ENCODE measurements around the gene ABTB2. TPM values are rescaled to one million over a fixed set of nuclear protein-coding genes. Genes with fewer than 3 reads are reported as not detected.
A peak's percentile ranks its signal among the peaks of the same experiment; 100 is the strongest.

ABTB2 gene
- total RNA-seq, 1 donor from 2014 or later, result 24.7 TPM

GRCh38 chr11:34132261-34132965, 225.4 kb downstream of the ABTB2 start:
- intact Hi-C loops (cut with micrococcal nuclease), result no loop called here
- peaks cover 96% of the 10 kb centered on the region for H3K36me3 ChIP-seq

GRCh38 chr11:34128824-34129223, 229.0 kb downstream of the ABTB2 start:
- no peak for TF ChIP-seq CTCF (IDR thresholded peaks at IDR 0.05; ENCODE audit: borderline replicate concordance)
- intact Hi-C loops (cut with micrococcal nuclease), result no loop called here

More at GRCh38 chr11:34132261-34132965, 225.4 kb downstream of the ABTB2 start:
- H3K27ac ChIP-seq (replicated peaks), result peak overlapping the region; percentile 66
- TF ChIP-seq CTCF (IDR thresholded peaks at IDR 0.05; ENCODE audit: borderline replicate concordance), result no peak
- H3K9me3 ChIP-seq (replicated peaks), result peaks cover 4% of the 10 kb centered on the region
- H3K4me3 ChIP-seq, result no peak overlapping the region
- no peak for DNase-seq
- H3K27me3 ChIP-seq (ENCODE audit: low read depth), result no peaks in the 10 kb centered on the region
- H3K4me1 ChIP-seq, result peaks cover 15% of the 10 kb centered on the region

GRCh38 chr11:34126959-34127848, 230.6 kb downstream of the ABTB2 start:
- no peak for DNase-seq
- Histone ChIP-seq H3K4me3 (no peak overlapping the region), H3K4me1 (peaks cover 5% of the 10 kb centered on the region), H3K36me3 (peaks cover 99% of the 10 kb centered on the region), H3K9me3 (replicated peaks) (peaks cover 4% of the 10 kb centered on the region), H3K27me3 (ENCODE audit: low read depth) (no peaks in the 10 kb centered on the region), H3K27ac (replicated peaks) (no peak overlapping the region)
- no peak for TF ChIP-seq CTCF (IDR thresholded peaks at IDR 0.05; ENCODE audit: borderline replicate concordance)
- intact Hi-C loops (cut with micrococcal nuclease), result no loop called here

More at GRCh38 chr11:34128824-34129223, 229.0 kb downstream of the ABTB2 start:
- Histone ChIP-seq H3K27me3 (ENCODE audit: low read depth) (no peaks in the 10 kb centered on the region), H3K9me3 (replicated peaks) (peaks cover 4% of the 10 kb centered on the region), H3K4me1 (peaks cover 15% of the 10 kb centered on the region), H3K27ac (replicated peaks) (no peak overlapping the region), H3K36me3 (peaks cover 97% of the 10 kb centered on the region), H3K4me3 (no peak overlapping the region)
- DNase-seq, result no peak

- intact Hi-C loops (cut with micrococcal nuclease), result no loop called here
- Histone ChIP-seq H3K36me3 (peaks cover 99% of the 10 kb centered on the region), H3K9me3 (replicated peaks) (peaks cover 4% of the 10 kb centered on the region), H3K27ac (replicated peaks) (no peak overlapping the region), H3K4me1 (no peaks in the 10 kb centered on the region), H3K4me3 (no peak overlapping the region), H3K27me3 (ENCODE audit: low read depth) (no peaks in the 10 kb centered on the region)
- no peak for TF ChIP-seq CTCF (IDR thresholded peaks at IDR 0.05; ENCODE audit: borderline replicate concordance)
- no peak for DNase-seq
Measured at GRCh38 chr11:34124885-34125668, 232.7 kb downstream of the ABTB2 start.

GRCh38 chr11:34120651-34121050, 237.2 kb downstream of the ABTB2 start:
- no peak for TF ChIP-seq CTCF (IDR thresholded peaks at IDR 0.05; ENCODE audit: borderline replicate concordance)
- intact Hi-C loops (cut with micrococcal nuclease), result no loop called here
- H3K9me3 ChIP-seq (replicated peaks), result no peaks in the 10 kb centered on the region
- no peaks in the 10 kb centered on the region for H3K4me1 ChIP-seq
- peaks cover 100% of the 10 kb centered on the region for H3K36me3 ChIP-seq
- no peak overlapping the region for H3K27ac ChIP-seq (replicated peaks)
- no peak overlapping the region for H3K4me3 ChIP-seq
- DNase-seq, result no peak
- no peaks in the 10 kb centered on the region for H3K27me3 ChIP-seq (ENCODE audit: low read depth)
